ENCODE results near the gene SCUBE3. TPM values are rescaled to one million over a fixed set of nuclear protein-coding genes. Genes with fewer than 3 reads are reported as not detected.

SCUBE3 gene
- total and polyA plus RNA-seq, 9 of the 15 experiments (the other 6 are each of a cell fraction or from before 2014, with no cell fraction given) = 0.01 to 0.11 TPM; not detected in 7

DNA sequence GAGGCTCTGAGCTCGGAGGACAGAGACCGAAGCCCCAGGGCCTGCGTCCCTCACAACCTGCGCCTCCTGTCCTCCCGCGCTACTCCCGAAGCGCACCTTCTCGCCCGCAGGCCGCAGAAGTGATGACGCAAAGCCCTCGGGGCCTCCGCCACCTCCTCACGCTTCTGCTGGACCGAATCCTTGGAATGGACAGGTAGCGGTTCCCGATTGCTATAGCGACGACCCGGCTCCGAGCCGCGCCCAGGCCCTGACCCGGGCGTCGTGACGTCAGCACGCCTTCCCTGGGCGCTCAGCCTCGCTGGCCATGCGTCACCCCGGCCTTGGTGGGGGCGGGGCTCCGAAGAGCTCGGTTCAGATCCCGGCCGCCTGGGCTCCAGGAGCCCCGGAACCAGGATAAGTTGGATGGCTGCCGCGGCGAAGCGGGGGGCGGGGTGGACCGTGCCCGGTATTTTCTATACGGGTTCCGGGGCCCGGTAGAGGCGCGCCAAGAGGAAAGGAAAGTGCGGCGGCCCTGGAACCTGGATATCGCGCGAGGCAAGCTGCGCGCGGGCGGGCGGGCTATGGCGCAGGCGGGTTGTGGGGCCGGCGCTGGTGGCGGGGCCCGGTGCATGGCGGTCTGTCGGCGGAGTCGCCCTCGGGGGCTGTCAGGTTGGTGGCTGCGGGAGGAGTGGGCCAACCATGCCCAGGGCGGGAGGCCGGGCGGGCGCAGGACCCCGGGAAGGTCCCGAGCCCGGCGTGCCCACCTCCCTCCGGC is 45.6 kb downstream of the SCUBE3 start, which contains the start of gene ZNF76 (continued):
- TF ChIP-seq, protein P1, sequence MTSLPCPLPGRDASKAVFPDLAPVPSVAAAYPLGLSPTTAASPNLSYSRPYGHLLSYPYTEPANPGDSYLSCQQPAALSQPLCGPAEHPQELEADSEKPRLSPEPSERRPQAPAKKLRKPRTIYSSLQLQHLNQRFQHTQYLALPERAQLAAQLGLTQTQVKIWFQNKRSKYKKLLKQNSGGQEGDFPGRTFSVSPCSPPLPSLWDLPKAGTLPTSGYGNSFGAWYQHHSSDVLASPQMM (CRISPR knock-in tag; IDR thresholded peaks at IDR 0.05) = no peak
- TF ChIP-seq RFX1 (IDR thresholded peaks at IDR 0.05) (peak; percentile 96), PRMT5 (CRISPR knock-in tag; IDR thresholded peaks at IDR 0.05) (no peak), FOS (IDR thresholded peaks at IDR 0.05; ENCODE audit: extremely low read depth, insufficient read length) (peak; percentile 96), ARNT (IDR thresholded peaks at IDR 0.05) (no peak), ZSCAN32 (CRISPR knock-in tag; IDR thresholded peaks at IDR 0.05) (no peak), BDP1 (IDR thresholded peaks at IDR 0.05; ENCODE audit: insufficient read depth, insufficient read length) (no peak), YBX1 (IDR thresholded peaks at IDR 0.05) (no peak), BRCA1 (IDR thresholded peaks at IDR 0.05) (no peak), BRCA1 (CRISPR knock-in tag; IDR thresholded peaks at IDR 0.05) (no peak), NUFIP1 (IDR thresholded peaks at IDR 0.05; ENCODE audit: partially characterized antibody) (no peak), MED1 (CRISPR knock-in tag; IDR thresholded peaks at IDR 0.05; ENCODE audit: borderline replicate concordance) (no peak), ZNF77 (CRISPR knock-in tag; IDR thresholded peaks at IDR 0.05) (no peak), GABPB1 (CRISPR knock-in tag; IDR thresholded peaks at IDR 0.05) (peak; percentile 88)
- TF ChIP-seq, protein P2, sequence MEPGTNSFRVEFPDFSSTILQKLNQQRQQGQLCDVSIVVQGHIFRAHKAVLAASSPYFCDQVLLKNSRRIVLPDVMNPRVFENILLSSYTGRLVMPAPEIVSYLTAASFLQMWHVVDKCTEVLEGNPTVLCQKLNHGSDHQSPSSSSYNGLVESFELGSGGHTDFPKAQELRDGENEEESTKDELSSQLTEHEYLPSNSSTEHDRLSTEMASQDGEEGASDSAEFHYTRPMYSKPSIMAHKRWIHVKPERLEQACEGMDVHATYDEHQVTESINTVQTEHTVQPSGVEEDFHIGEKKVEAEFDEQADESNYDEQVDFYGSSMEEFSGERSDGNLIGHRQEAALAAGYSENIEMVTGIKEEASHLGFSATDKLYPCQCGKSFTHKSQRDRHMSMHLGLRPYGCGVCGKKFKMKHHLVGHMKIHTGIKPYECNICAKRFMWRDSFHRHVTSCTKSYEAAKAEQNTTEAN (CRISPR knock-in tag; IDR thresholded peaks at IDR 0.05) = no peak
- TF ChIP-seq, protein P3, sequence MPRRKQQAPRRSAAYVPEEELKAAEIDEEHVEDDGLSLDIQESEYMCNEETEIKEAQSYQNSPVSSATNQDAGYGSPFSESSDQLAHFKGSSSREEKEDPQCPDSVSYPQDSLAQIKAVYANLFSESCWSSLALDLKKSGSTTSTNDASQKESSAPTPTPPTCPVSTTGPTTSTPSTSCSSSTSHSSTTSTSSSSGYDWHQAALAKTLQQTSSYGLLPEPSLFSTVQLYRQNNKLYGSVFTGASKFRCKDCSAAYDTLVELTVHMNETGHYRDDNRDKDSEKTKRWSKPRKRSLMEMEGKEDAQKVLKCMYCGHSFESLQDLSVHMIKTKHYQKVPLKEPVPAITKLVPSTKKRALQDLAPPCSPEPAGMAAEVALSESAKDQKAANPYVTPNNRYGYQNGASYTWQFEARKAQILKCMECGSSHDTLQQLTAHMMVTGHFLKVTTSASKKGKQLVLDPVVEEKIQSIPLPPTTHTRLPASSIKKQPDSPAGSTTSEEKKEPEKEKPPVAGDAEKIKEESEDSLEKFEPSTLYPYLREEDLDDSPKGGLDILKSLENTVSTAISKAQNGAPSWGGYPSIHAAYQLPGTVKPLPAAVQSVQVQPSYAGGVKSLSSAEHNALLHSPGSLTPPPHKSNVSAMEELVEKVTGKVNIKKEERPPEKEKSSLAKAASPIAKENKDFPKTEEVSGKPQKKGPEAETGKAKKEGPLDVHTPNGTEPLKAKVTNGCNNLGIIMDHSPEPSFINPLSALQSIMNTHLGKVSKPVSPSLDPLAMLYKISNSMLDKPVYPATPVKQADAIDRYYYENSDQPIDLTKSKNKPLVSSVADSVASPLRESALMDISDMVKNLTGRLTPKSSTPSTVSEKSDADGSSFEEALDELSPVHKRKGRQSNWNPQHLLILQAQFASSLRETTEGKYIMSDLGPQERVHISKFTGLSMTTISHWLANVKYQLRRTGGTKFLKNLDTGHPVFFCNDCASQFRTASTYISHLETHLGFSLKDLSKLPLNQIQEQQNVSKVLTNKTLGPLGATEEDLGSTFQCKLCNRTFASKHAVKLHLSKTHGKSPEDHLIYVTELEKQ (CRISPR knock-in tag; IDR thresholded peaks at IDR 0.05) = no peak
- TF ChIP-seq, protein P4, sequence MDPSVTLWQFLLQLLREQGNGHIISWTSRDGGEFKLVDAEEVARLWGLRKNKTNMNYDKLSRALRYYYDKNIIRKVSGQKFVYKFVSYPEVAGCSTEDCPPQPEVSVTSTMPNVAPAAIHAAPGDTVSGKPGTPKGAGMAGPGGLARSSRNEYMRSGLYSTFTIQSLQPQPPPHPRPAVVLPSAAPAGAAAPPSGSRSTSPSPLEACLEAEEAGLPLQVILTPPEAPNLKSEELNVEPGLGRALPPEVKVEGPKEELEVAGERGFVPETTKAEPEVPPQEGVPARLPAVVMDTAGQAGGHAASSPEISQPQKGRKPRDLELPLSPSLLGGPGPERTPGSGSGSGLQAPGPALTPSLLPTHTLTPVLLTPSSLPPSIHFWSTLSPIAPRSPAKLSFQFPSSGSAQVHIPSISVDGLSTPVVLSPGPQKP (CRISPR knock-in tag; IDR thresholded peaks at IDR 0.05) = no peak
- TF ChIP-seq, protein P5, sequence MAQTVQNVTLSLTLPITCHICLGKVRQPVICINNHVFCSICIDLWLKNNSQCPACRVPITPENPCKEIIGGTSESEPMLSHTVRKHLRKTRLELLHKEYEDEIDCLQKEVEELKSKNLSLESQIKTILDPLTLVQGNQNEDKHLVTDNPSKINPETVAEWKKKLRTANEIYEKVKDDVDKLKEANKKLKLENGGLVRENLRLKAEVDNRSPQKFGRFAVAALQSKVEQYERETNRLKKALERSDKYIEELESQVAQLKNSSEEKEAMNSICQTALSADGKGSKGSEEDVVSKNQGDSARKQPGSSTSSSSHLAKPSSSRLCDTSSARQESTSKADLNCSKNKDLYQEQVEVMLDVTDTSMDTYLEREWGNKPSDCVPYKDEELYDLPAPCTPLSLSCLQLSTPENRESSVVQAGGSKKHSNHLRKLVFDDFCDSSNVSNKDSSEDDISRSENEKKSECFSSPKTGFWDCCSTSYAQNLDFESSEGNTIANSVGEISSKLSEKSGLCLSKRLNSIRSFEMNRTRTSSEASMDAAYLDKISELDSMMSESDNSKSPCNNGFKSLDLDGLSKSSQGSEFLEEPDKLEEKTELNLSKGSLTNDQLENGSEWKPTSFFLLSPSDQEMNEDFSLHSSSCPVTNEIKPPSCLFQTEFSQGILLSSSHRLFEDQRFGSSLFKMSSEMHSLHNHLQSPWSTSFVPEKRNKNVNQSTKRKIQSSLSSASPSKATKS (CRISPR knock-in tag; IDR thresholded peaks at IDR 0.05) = no peak
- TF ChIP-seq, protein P6, sequence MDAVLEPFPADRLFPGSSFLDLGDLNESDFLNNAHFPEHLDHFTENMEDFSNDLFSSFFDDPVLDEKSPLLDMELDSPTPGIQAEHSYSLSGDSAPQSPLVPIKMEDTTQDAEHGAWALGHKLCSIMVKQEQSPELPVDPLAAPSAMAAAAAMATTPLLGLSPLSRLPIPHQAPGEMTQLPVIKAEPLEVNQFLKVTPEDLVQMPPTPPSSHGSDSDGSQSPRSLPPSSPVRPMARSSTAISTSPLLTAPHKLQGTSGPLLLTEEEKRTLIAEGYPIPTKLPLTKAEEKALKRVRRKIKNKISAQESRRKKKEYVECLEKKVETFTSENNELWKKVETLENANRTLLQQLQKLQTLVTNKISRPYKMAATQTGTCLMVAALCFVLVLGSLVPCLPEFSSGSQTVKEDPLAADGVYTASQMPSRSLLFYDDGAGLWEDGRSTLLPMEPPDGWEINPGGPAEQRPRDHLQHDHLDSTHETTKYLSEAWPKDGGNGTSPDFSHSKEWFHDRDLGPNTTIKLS (IDR thresholded peaks at IDR 0.05; ENCODE audit: borderline replicate concordance, low read depth) = peak; percentile 80
